HEK293T (cell line): Measurements from ENCODE around the gene GUCA2B.

Source experiments
- CTCF ChIA-PET: fragments of 350-600 bp; formaldehyde crosslinking; extraction: SDS; loops from one replicate; lab custom pipeline; 2021; ENCODE audit warnings: antibody characterized with exemption, inconsistent platforms; lab: Yijun Ruan, JAX
- POLR2A ChIA-PET: fragments of 350-600 bp; formaldehyde crosslinking; extraction: SDS; loops from one replicate; lab custom pipeline; 2020; ENCODE audit warnings: antibody characterized with exemption, inconsistent platforms; lab: Yijun Ruan, JAX
- DNase-seq: peaks from one replicate; pipeline ENCODE4 v3.0.0; 2012; ENCODE audit warnings: mixed read lengths; ENCODE audit errors: extremely low spot score
- ARNT ChIP-seq: fragments of 450-650 bp; IDR thresholded peaks from 2 replicates; pipeline ENCODE4 v1.6.1; 2017; ENCODE audit warnings: mild to moderate bottlenecking
- BHLHE40 ChIP-seq: fragments of 450-650 bp; IDR thresholded peaks from 2 replicates; pipeline ENCODE4 v1.6.1; 2016; ENCODE audit warnings: mild to moderate bottlenecking, moderate library complexity, borderline replicate concordance
- CTBP1 ChIP-seq: fragments of 450-650 bp; IDR thresholded peaks from 2 replicates; pipeline ENCODE4 v1.6.1; 2016; ENCODE audit warnings: borderline replicate concordance
- ELF4 ChIP-seq: fragments of 450-650 bp; IDR thresholded peaks from 2 replicates; pipeline ENCODE4 v1.6.1; 2017; ENCODE audit warnings: antibody characterized with exemption
- FOXA1 ChIP-seq: fragments of 450-650 bp; IDR thresholded peaks from 2 replicates; pipeline ENCODE4 v1.6.1; 2016; ENCODE audit warnings: mild to moderate bottlenecking
- FOXK2 ChIP-seq: fragments of 450-650 bp; IDR thresholded peaks from 2 replicates; pipeline ENCODE4 v1.6.1; 2016; ENCODE audit warnings: mild to moderate bottlenecking
- FOXM1 ChIP-seq: fragments of 450-650 bp; IDR thresholded peaks from 2 replicates; pipeline ENCODE4 v1.6.1; 2017; ENCODE audit warnings: mild to moderate bottlenecking, borderline replicate concordance
- HDGF ChIP-seq: fragments of 450-650 bp; IDR thresholded peaks from 2 replicates; pipeline ENCODE4 v1.6.1; 2017; ENCODE audit warnings: antibody characterized with exemption, borderline replicate concordance
- L3MBTL2 ChIP-seq: fragments of 450-650 bp; conservative IDR thresholded peaks from 2 replicates; pipeline ENCODE4 v1.6.1; 2016; ENCODE audit warnings: mild to moderate bottlenecking
- LEF1 ChIP-seq: fragments of 450-650 bp; IDR thresholded peaks from 2 replicates; pipeline ENCODE4 v1.6.1; 2017; ENCODE audit warnings: mild to moderate bottlenecking, borderline replicate concordance
- NFRKB ChIP-seq: fragments of 450-650 bp; IDR thresholded peaks from 2 replicates; pipeline ENCODE4 v1.6.1; 2016; ENCODE audit warnings: mild to moderate bottlenecking, moderate library complexity
- PKNOX1 ChIP-seq: fragments of 450-650 bp; IDR thresholded peaks from 2 replicates; pipeline ENCODE4 v1.6.1; 2016
- SP1 ChIP-seq: fragments of 450-650 bp; IDR thresholded peaks from 2 replicates; pipeline ENCODE4 v1.6.1; 2017
- SUZ12 ChIP-seq: fragments of 450-650 bp; IDR thresholded peaks from 2 replicates; pipeline ENCODE4 v1.6.1; 2016; ENCODE audit warnings: mild to moderate bottlenecking
- TARDBP ChIP-seq: fragments of 450-650 bp; IDR thresholded peaks from 2 replicates; pipeline ENCODE4 v1.6.1; 2016
- ZNF384 ChIP-seq: fragments of 450-650 bp; IDR thresholded peaks from 2 replicates; pipeline ENCODE4 v1.6.1; 2016

The GUCA2B gene

GRCh38 chr1:42183957-42184268, 30.7 kb downstream of the GUCA2B start:
- POLR2A ChIA-PET = no interaction called here
- TF ChIP-seq FOXM1 = no peak
- TF ChIP-seq BHLHE40 = no peak
- TF ChIP-seq ARNT = no peak
- no peak for TF ChIP-seq CTBP1
- TF ChIP-seq LEF1 = no peak
- no peak for TF ChIP-seq SP1
- TF ChIP-seq ELF4 = no peak
- no peak for TF ChIP-seq ZNF384
- no peak for TF ChIP-seq PKNOX1
- CTCF ChIA-PET = interaction anchor here (1.0 kb wide), 1 partner anchor 11 kb away, joined by 4 read pairs; no protein-coding TSS in a partner anchor
- DNase-seq = no peak

DNA sequence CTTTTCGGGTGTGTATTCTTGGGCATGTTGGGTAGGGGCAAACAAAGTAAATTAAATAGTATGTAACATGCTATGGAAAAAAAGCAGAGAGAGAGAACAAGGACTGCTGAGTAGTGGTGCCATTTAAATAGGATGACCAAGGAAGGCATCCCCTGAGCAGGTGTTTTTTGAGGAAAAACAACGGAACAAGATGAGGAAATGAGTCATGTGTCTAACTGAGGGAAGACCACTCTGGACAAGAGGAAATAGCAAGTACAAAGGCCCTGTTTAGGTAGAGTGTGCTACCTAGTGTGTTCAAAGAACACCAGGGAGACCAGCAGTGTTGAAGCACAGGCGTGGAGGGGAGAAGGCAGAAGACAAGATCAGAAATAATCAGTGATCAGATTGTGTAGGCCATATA, 31.4 kb downstream of the GUCA2B start:
- DNase-seq = no peak
- TF ChIP-seq PKNOX1 (no peak), SP1 (no peak), NFRKB (no peak), L3MBTL2 (no peak), ZNF384 (no peak), TARDBP (no peak), FOXM1 (no peak), SUZ12 (no peak), ARNT (no peak), FOXA1 (no peak), LEF1 (no peak), FOXK2 (no peak), CTBP1 (no peak), HDGF (no peak), BHLHE40 (no peak), ELF4 (no peak)
- ChIA-PET POLR2A (no interaction called here), CTCF (interaction anchor here (1.0 kb wide), 1 partner anchor 11 kb away, joined by 4 read pairs; no protein-coding TSS in a partner anchor)

- ChIA-PET POLR2A (no interaction called here), CTCF (no interaction called here)
- TF ChIP-seq CTBP1 (no peak), L3MBTL2 (no peak), NFRKB (no peak), HDGF (no peak), FOXA1 (no peak), PKNOX1 (no peak), FOXK2 (no peak), SUZ12 (no peak), ZNF384 (no peak), ELF4 (no peak), SP1 (no peak)
- DNase-seq = no peak
Observed at GRCh38 chr1:42186152-42186551, 32.9 kb downstream of the GUCA2B start.

DNA sequence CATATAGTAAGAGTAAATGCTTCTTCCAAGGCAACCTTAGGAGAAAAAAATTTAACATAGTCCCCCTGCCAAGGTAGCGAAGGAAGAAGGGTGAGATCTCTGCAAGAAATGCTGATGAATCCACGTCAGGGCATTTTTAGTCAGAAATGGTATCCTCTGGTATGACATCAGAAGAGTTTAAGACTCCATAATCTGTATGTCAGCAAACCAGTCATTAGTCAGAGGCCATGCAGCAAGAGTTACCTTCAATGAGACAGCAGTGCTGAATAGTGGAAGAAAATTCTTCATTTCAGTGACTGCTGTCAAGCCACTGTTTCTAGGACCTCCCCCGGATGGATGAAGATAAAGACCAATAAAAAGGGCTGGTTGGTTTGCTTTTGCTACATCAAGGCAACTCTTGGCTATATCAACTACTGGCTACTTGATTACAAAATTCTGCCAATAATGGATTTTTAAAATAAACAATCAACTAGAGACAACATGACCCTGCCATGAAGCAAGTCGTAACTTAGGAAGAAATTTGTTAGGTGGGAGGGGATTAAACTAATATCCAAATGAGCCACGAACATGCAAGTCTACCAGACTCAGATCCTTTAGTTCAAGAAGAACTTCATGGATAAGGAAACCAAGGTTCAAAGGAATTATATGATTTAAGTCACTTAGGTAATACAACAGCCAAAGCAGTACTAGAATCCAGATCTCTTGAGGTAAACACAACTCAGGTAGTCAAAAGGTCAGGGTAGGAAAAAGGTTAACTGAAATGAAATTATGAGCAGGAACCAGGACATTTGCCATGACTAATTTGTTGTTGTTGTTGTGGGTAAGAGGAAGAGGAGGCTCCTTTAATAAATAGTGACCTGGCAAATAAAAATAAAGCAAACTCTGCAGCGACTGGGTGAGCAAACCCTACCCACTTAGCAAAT, 37.0 kb downstream of the GUCA2B start:
- CTCF ChIA-PET = no interaction called here
- TF ChIP-seq TARDBP (no peak), ZNF384 (no peak), FOXK2 (no peak), FOXM1 (no peak), FOXA1 (no peak), SP1 (no peak), CTBP1 (no peak), LEF1 (no peak), ARNT (no peak), PKNOX1 (no peak), ELF4 (no peak), SUZ12 (no peak), NFRKB (no peak), BHLHE40 (no peak), L3MBTL2 (no peak), HDGF (no peak)
- no peak for DNase-seq
- POLR2A ChIA-PET = no interaction called here

DNA sequence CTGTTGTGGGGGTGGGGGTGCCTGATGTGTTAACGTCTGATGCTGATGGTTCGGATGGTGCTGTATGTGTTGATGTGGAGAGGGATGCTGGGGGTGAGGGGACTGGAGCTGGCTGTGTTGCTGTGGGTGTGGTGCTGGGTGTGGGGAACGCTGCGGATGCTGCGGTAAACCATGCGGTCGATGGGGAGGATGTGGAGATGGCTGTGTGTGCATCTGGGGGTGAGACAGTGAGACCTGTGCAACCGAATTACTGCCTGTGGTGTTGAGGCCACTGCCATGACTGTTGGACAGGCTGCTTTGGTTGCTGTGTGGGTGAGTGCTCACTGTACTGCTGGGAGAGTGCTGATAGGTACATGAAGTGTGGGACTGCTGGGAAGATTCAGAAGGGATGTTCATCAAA, 38.1 kb downstream of the GUCA2B start:
- DNase-seq = no peak
- TF ChIP-seq TARDBP (no peak), HDGF (no peak), ELF4 (no peak), NFRKB (no peak), SUZ12 (no peak), CTBP1 (no peak)
- POLR2A ChIA-PET = no interaction called here
- CTCF ChIA-PET = interaction anchor here (0.6 kb wide), 1 partner anchor 12 kb away, joined by 7 read pairs; no protein-coding TSS in a partner anchor
